ENCODE results near the gene SALL1. TPM values are rescaled to one million over a fixed set of nuclear protein-coding genes. Genes with fewer than 3 reads are reported as not detected.

The SALL1 gene
- total RNA-seq, 2 donors from 2014 or later = not detected

DNA sequence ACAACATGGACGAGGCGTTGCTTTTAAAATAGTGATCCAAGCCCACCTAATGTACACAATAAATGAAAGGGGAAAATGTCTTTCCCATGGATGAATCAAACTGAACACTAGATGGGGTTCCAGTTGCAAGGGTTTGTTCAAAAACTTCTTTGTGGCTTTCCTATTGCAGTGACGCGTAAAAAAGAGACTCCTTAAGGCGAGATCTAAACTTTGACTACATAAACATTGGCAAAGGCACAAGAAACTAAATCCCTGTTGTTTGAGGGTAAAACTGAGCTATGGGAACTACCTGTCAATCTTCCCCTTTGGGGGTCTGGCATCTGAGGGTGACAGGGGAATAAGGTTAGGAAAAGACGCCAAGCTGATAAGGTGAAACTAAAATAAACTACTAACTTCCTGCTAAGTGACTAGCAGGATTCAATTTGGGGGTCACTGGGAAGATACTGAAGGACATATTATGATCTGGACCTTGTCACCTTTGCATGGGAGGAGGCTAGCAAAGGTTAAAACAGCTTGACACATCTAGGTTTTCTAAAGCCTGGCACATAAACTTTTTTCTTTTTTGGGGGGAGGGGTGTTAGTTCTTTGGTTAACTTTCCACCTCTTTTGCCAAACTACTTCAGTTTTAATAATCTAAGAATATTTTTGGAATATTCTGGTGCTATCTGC, 4.7 kb downstream of the SALL1 start:
- Histone ChIP-seq H3K36me3 (no peaks in the 10 kb centered on the region), H3K27me3 (replicated peaks; ENCODE audit: insufficient read depth) (peaks cover 7% of the 10 kb centered on the region), H3K4me3 (no peak overlapping the region), H3K4me1 (ENCODE audit: control insufficient read depth in 1 of 2, low read depth in 2 of 2) (peaks cover 7 to 11% of the 10 kb centered on the region in 2 donors), H3K27ac (no peak overlapping the region), H3K9me3 (no peaks in the 10 kb centered on the region)
- TF ChIP-seq, protein P1, sequence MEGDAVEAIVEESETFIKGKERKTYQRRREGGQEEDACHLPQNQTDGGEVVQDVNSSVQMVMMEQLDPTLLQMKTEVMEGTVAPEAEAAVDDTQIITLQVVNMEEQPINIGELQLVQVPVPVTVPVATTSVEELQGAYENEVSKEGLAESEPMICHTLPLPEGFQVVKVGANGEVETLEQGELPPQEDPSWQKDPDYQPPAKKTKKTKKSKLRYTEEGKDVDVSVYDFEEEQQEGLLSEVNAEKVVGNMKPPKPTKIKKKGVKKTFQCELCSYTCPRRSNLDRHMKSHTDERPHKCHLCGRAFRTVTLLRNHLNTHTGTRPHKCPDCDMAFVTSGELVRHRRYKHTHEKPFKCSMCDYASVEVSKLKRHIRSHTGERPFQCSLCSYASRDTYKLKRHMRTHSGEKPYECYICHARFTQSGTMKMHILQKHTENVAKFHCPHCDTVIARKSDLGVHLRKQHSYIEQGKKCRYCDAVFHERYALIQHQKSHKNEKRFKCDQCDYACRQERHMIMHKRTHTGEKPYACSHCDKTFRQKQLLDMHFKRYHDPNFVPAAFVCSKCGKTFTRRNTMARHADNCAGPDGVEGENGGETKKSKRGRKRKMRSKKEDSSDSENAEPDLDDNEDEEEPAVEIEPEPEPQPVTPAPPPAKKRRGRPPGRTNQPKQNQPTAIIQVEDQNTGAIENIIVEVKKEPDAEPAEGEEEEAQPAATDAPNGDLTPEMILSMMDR (IDR thresholded peaks at IDR 0.05) = no peak
- no peak for ATAC-seq (ENCODE audit: insufficient number of reproducible peaks, low FRiP score, low read depth)
- no peak for DNase-seq (ENCODE audit: low spot score)

DNA sequence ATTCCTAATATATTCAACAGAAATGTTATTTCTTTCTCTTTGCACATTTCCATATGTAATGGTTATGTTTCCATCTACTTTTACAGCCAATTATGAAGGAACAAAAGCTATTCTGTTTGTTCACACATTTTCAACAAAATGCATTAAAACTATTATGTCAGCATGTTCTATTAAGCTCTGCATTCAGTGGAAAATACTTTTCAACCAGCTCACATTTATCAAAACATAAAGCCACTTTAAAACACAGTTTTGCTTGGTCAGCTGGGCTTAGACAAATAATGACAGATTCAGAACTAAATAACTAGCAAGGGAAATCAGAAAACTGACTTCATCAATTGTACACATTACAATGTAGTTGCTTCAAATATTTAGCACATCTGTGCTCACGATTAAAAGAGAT, 6.9 kb downstream of the SALL1 start:
- Histone ChIP-seq H3K36me3 (no peaks in the 10 kb centered on the region), H3K27me3 (replicated peaks; ENCODE audit: insufficient read depth) (peaks cover 5% of the 10 kb centered on the region), H3K9me3 (no peaks in the 10 kb centered on the region), H3K4me1 (ENCODE audit: control insufficient read depth in 1 of 2, low read depth in 2 of 2) (no peaks in the 10 kb centered on the region), H3K4me3 (no peak overlapping the region), H3K27ac (no peak overlapping the region)
- ATAC-seq (ENCODE audit: insufficient number of reproducible peaks, low FRiP score, low read depth) (no peak), DNase-seq (ENCODE audit: low spot score) (no peak)
- TF ChIP-seq, protein P1 (IDR thresholded peaks at IDR 0.05) = no peak

DNA sequence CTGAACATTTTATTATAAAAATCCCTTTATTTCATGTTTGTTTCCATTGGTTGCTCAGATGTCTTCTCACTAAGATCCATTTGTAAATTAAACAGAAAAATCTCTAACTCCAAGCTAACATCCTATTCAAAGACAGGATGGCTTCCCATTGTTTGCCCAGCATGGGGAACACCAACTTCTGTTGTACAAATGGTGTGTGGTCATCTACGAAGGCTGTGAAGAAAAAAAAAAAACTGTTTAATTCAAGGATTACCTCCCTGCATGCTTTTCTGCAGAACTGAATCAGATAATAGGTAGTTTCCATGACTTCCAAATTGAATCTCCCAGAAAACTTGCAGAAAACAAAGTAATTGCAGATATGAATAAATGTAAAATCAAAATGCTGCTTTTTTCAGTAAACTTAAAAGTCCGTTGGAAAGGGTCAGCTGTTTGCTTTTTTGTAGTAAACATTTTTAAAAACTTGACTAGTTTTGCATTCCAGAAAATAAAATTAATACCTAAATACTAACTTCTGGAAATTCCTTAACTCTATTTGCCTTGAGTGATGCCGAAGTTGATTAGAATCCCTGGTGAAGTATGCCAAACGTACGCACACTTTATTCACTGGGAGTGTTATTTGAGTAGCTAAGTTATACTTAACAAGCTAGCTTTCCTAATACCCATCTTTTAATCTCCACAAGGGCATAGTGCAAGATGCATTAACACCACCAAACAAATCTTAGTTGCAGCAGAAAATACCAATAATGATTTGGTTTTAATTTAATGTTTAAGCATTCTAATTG, 7.7 kb downstream of the SALL1 start:
- Histone ChIP-seq H3K9me3 (no peaks in the 10 kb centered on the region), H3K36me3 (no peaks in the 10 kb centered on the region), H3K4me3 (no peak overlapping the region), H3K4me1 (ENCODE audit: control insufficient read depth in 1 of 2, low read depth in 2 of 2) (no peaks in the 10 kb centered on the region), H3K27me3 (replicated peaks; ENCODE audit: insufficient read depth) (no peaks in the 10 kb centered on the region), H3K27ac (no peak overlapping the region)
- ATAC-seq (ENCODE audit: insufficient number of reproducible peaks, low FRiP score, low read depth) (no peak), DNase-seq (ENCODE audit: low spot score) (no peak)
- TF ChIP-seq, protein P1 (IDR thresholded peaks at IDR 0.05) = no peak

DNA sequence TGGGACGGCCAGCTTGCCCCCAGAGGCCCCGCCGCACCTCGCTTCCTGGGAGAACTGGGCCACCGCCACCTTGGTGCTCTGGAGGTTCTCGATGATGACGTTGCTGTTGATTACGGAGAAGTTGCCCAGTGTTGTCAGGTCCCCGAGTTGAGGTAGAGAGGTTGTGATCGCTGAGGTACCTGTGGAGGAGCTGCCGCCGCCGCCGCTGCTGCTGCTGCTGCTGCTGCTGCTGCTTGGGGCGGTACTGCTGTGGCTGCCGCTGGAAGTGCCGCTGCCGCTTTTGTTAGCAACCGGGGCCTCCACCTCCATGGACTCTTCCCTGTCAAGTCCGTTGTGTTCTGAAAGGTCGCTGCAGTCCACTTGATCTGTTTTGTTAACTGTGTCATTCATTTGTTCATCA, 9.5 kb downstream of the SALL1 start:
- Histone ChIP-seq H3K4me1 (ENCODE audit: control insufficient read depth in 1 of 2, low read depth in 2 of 2) (no peaks in the 10 kb centered on the region), H3K27ac (no peak overlapping the region), H3K27me3 (replicated peaks; ENCODE audit: insufficient read depth) (no peaks in the 10 kb centered on the region), H3K9me3 (no peaks in the 10 kb centered on the region), H3K4me3 (no peak overlapping the region), H3K36me3 (no peaks in the 10 kb centered on the region)
- ATAC-seq (ENCODE audit: insufficient number of reproducible peaks, low FRiP score, low read depth) = no peak
- no peak for DNase-seq (ENCODE audit: low spot score)
- TF ChIP-seq, protein P1 (IDR thresholded peaks at IDR 0.05) = no peak

DNA sequence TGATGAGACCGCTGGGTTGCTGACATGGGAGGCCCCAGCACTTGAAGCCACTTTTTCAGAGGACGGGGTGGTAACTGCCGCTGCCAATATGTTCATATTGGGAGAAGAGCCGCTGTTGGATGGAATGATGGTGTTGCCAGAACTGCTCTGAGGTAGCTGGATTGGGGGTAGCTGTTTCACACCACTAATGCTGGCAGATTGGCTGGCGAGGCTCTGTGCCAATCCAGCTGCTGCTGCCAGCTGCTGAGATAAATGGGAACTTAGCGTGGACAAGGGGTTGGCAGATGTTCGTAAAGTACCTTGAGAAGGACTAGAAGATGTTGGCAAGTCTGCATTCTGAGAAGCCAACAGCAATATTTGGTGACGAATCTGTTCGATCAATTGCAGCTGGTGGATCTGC, 10.0 kb downstream of the SALL1 start:
- no peak for ATAC-seq (ENCODE audit: insufficient number of reproducible peaks, low FRiP score, low read depth)
- TF ChIP-seq, protein P1 (IDR thresholded peaks at IDR 0.05) = no peak
- H3K27me3 ChIP-seq (replicated peaks; ENCODE audit: insufficient read depth) = no peaks in the 10 kb centered on the region
- no peaks in the 10 kb centered on the region for H3K4me1 ChIP-seq (ENCODE audit: control insufficient read depth in 1 of 2, low read depth in 2 of 2)
- H3K9me3 ChIP-seq = no peaks in the 10 kb centered on the region
- DNase-seq (ENCODE audit: low spot score) = no peak
- H3K36me3 ChIP-seq = no peaks in the 10 kb centered on the region
- H3K27ac ChIP-seq = no peak overlapping the region
- H3K4me3 ChIP-seq = no peak overlapping the region
